ENCODE results near the gene EIF2B2. TPM values are rescaled to one million over a fixed set of nuclear protein-coding genes. Genes with fewer than 3 reads are reported as not detected.

Gene EIF2B2
- total and polyA plus RNA-seq, 9 of the 15 experiments (the other 6 are each of a cell fraction or from before 2014, with no cell fraction given): 10.6 to 94.1 (median 38.9) TPM

GRCh38 chr14:75002392-75003249, at the start of gene EIF2B2 (continued):
- no peak for TF ChIP-seq MEF2D (tag; conservative IDR thresholded peaks at IDR 0.05; ENCODE audit: low read depth)
- TF ChIP-seq PHB (CRISPR knock-in tag; IDR thresholded peaks at IDR 0.05): no peak
- no peak for TF ChIP-seq ZNF354B (CRISPR knock-in tag; IDR thresholded peaks at IDR 0.05)
- no peak for TF ChIP-seq CLOCK (CRISPR knock-in tag; IDR thresholded peaks at IDR 0.05; ENCODE audit: borderline replicate concordance)
- no peak for TF ChIP-seq PCBP1 (IDR thresholded peaks at IDR 0.05; ENCODE audit: low read depth, low read length, poor library complexity, severe bottlenecking)
- no peak for TF ChIP-seq CGGBP1 (CRISPR knock-in tag; IDR thresholded peaks at IDR 0.05)
- no peak for TF ChIP-seq ZNF778 (CRISPR knock-in tag; IDR thresholded peaks at IDR 0.05)
- TF ChIP-seq FOXK1 (CRISPR knock-in tag; IDR thresholded peaks at IDR 0.05; ENCODE audit: borderline replicate concordance): no peak
- TF ChIP-seq RBM17 (IDR thresholded peaks at IDR 0.05; ENCODE audit: borderline replicate concordance, low read depth, low read length): no peak
- TF ChIP-seq KDM5B (IDR thresholded peaks at IDR 0.05; ENCODE audit: insufficient replicate concordance, low read depth, low read length): peak; percentile 63
- no peak for TF ChIP-seq XRCC5 (IDR thresholded peaks at IDR 0.05; ENCODE audit: low read depth, low read length)
- no peak for TF ChIP-seq ZSCAN29 (IDR thresholded peaks at IDR 0.05)
- no peak for TF ChIP-seq KLF10 (CRISPR knock-in tag; IDR thresholded peaks at IDR 0.05)
- TF ChIP-seq MAX (CRISPR knock-in tag; IDR thresholded peaks at IDR 0.05): peak; percentile 21
- TF ChIP-seq TOE1 (IDR thresholded peaks at IDR 0.05; ENCODE audit: borderline replicate concordance): no peak
- no peak for TF ChIP-seq TOE1 (CRISPR knock-in tag; IDR thresholded peaks at IDR 0.05; ENCODE audit: borderline replicate concordance, low read depth)
- no peak for TF ChIP-seq MAFK (IDR thresholded peaks at IDR 0.05; ENCODE audit: low read length)
- 0 out of 2 replicates have a peak, but pooled peaks have one; percentile 32 for TF ChIP-seq MYNN (IDR thresholded peaks at IDR 0.05)
- no peak for TF ChIP-seq MYNN (CRISPR knock-in tag; IDR thresholded peaks at IDR 0.05)
- TF ChIP-seq BCOR (IDR thresholded peaks at IDR 0.05): no peak
- no peak for TF ChIP-seq RCOR1 (IDR thresholded peaks at IDR 0.05; ENCODE audit: borderline replicate concordance in 1 of 2, low read depth in 2 of 2, low read length in 2 of 2)
- no peak for TF ChIP-seq ZBTB12 (CRISPR knock-in tag; IDR thresholded peaks at IDR 0.05)
